AG09309 (cell line): ENCODE data around the gene MYH9.
A peak's percentile ranks its signal among the peaks of the same experiment; 100 is the strongest.

Source experiments
- DNase-seq: peaks from one replicate; pipeline ENCODE4 v3.0.0-alpha.2; 2010; ENCODE audit warnings: low read depth
- H3K4me3 ChIP-seq: 2 replicates; pipeline ENCODE4 v1.5.1; 2011; ENCODE audit warnings: mild to moderate bottlenecking, low read depth, low read length, moderate library complexity; ENCODE audit not compliant: control insufficient read depth
- TF ChIP-seq, protein P1 (sequence below): IDR thresholded peaks from 2 replicates; pipeline ENCODE4 v1.5.1; 2011; ENCODE audit warnings: mild to moderate bottlenecking, low read depth, low read length, inconsistent platforms; ENCODE audit not compliant: insufficient read depth, control insufficient read depth; ENCODE audit errors: missing control alignments

The MYH9 gene

DNA sequence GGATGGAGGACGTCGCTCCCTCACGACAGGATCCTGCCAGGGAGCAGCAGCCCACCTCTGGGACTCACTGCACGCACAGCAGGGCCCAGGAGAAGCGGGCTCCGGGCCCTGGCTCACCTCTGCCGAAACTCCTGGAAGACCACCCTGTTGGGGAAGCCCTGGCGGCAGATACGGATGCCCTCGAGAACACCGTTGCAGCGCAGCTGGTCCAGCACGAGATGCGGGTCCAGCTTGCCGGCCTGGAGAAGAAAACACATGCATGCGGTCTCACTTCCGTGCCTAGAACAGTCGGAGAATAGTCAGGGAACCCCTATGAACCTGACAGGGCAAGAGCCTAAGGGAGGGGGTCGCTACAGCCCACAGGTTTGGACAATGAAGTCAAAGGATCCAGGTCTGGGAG lies 82.0 kb downstream of the MYH9 start:
- no peak for DNase-seq
- TF ChIP-seq, protein P1, sequence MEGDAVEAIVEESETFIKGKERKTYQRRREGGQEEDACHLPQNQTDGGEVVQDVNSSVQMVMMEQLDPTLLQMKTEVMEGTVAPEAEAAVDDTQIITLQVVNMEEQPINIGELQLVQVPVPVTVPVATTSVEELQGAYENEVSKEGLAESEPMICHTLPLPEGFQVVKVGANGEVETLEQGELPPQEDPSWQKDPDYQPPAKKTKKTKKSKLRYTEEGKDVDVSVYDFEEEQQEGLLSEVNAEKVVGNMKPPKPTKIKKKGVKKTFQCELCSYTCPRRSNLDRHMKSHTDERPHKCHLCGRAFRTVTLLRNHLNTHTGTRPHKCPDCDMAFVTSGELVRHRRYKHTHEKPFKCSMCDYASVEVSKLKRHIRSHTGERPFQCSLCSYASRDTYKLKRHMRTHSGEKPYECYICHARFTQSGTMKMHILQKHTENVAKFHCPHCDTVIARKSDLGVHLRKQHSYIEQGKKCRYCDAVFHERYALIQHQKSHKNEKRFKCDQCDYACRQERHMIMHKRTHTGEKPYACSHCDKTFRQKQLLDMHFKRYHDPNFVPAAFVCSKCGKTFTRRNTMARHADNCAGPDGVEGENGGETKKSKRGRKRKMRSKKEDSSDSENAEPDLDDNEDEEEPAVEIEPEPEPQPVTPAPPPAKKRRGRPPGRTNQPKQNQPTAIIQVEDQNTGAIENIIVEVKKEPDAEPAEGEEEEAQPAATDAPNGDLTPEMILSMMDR = no peak
- H3K4me3 ChIP-seq = no peak overlapping the region

- DNase-seq = no peak
- TF ChIP-seq, protein P1 = no peak
Measured at GRCh38 chr22:36304429-36304828, 83.3 kb downstream of the MYH9 start.

DNA sequence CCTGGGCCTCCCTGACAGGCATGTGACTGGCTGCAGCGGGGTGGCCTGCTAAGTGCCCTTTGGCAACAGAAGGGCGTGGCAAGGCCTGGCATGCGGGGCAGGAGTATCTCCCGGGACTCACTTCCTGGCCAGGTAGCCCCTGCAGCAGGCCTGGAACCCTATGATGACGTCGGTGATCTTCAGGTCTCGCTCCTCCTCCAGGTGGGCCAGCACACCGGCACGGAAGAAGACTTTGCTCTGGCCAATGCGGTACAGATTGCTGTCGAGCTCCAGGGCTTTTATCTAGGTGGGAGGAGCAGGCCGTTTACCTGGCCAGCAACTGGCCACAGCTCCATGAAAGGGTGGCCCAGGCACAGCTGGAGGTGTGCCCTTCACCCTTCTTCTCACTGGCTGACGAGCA lies 83.9 kb downstream of the MYH9 start:
- TF ChIP-seq, protein P1 = no peak
- no peak for DNase-seq
- H3K4me3 ChIP-seq = no peak overlapping the region

More at GRCh38 chr22:36304429-36304828, 83.3 kb downstream of the MYH9 start:
- no peak overlapping the region for H3K4me3 ChIP-seq

DNA sequence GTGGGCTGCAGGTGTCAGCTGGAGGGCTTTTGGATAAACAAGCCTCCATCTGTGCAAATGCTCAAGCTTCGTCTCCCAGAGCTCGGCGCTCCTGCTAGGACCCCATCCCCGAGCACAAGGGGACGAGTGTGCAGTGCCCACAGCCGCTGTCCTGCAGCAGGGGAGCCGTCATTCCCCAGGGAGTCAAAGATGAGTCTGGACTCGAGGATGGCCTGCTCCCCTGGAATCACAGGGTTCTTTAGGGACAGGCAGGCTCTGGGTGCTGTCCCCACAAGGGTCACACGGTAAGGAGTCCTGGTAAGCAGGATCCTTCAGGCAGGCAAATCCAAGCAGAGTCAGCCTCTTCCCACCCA lies 84.7 kb downstream of the MYH9 start:
- DNase-seq = no peak
- H3K4me3 ChIP-seq = no peak overlapping the region
- TF ChIP-seq, protein P1 = no peak

DNA sequence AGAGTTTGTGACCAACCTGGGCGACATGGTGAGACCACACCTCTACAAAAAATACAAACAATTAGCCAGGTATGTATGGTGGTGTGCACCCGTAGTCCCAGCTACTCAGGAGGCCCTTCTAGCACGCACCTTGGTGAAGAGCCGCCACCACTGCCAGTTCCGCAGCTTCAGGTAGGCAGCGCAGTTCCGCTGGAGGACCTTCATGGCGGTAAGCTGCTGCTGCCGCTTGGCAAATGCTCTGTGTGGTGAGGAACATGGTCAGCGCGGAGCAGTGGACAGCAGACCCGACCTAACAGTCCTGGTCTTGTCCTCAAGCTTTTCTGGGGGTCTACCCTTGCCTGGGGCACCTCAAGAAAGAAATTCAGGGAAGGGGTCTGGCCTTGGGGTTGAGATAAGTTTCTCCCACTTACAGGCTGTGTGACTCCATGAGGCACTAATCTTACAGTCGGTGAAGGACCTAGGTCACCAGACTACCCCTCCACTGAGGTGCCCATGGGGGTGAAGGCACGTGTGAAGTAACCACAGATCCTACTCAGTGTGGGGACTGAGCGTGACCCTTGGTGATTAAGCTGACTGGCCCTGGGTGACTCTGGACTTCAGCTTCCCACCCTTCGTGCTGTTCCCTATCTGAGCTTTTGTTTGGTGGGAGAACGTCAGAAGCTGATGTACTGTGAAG lies 85.2 kb downstream of the MYH9 start:
- H3K4me3 ChIP-seq = no peak overlapping the region
- DNase-seq = no peak
- TF ChIP-seq, protein P1 = no peak

DNA sequence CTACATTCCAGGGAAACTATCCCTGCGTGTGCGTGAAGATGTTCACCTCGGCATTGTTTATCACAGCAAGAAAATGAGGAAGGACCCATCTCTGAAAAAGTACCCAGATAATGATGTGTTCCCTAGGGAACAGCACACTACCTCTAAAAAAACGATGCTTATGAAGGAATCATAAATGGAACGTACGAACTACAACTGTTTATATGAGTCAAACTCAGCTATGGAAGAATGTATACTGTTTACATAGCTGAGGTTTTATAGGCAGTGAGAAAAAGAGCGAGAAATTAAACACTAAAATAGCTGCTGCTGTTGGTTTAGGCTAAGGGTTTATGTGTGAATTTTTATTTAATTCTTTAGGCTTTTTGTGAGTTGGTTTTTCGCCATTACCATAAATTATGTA lies 85.9 kb downstream of the MYH9 start:
- TF ChIP-seq, protein P1 = no peak
- no peak for DNase-seq
- H3K4me3 ChIP-seq = no peak overlapping the region

GRCh38 chr22:36301384-36301828 lies 86.4 kb downstream of the MYH9 start:
- H3K4me3 ChIP-seq = no peak overlapping the region
- no peak for DNase-seq
- TF ChIP-seq, protein P1 = peak; percentile 89
